HFF-Myc (cell line): ENCODE results near the gene ABCB1.
A peak's percentile ranks its signal among the peaks of the same experiment; 100 is the strongest.

ENCODE experiments used
- DNase-seq: peaks from one replicate; pipeline ENCODE4 v3.0.0-alpha.2; 2011; ENCODE audit warnings: low read depth; ENCODE audit errors: extremely low read depth
- H3K4me3 ChIP-seq: replicated peaks from 2 replicates; pipeline ENCODE4 v1.5.1; 2011; ENCODE audit warnings: low read depth, mild to moderate bottlenecking, control low read depth, low read length
- TF ChIP-seq, protein P1 (sequence below): IDR thresholded peaks from 2 replicates; pipeline ENCODE4 v1.5.1; 2012; ENCODE audit warnings: mild to moderate bottlenecking, low read depth, low read length, control low read depth; ENCODE audit errors: missing control alignments

Gene ABCB1

DNA sequence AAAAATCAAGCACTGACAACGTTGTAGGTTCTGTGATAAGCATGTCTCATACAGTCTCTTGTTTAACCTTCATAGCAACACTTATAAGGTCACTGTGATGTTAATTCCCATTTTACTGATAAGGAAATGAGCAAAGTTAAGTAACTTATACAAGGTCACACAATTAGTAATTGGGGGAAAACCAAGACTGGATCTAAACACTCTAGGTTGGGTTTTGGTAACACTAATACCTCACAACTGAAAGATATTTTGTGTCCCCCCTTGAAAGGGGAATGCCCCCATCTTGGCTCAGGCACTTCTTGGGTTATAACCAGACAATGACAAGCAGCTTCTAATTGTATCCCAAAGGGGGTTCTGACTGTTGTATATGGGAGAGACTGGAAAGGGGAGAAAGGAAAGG, 89.2 kb downstream of the ABCB1 start:
- DNase-seq, result no peak
- no peak overlapping the region for H3K4me3 ChIP-seq
- TF ChIP-seq, protein P1, sequence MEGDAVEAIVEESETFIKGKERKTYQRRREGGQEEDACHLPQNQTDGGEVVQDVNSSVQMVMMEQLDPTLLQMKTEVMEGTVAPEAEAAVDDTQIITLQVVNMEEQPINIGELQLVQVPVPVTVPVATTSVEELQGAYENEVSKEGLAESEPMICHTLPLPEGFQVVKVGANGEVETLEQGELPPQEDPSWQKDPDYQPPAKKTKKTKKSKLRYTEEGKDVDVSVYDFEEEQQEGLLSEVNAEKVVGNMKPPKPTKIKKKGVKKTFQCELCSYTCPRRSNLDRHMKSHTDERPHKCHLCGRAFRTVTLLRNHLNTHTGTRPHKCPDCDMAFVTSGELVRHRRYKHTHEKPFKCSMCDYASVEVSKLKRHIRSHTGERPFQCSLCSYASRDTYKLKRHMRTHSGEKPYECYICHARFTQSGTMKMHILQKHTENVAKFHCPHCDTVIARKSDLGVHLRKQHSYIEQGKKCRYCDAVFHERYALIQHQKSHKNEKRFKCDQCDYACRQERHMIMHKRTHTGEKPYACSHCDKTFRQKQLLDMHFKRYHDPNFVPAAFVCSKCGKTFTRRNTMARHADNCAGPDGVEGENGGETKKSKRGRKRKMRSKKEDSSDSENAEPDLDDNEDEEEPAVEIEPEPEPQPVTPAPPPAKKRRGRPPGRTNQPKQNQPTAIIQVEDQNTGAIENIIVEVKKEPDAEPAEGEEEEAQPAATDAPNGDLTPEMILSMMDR, result no peak

DNA sequence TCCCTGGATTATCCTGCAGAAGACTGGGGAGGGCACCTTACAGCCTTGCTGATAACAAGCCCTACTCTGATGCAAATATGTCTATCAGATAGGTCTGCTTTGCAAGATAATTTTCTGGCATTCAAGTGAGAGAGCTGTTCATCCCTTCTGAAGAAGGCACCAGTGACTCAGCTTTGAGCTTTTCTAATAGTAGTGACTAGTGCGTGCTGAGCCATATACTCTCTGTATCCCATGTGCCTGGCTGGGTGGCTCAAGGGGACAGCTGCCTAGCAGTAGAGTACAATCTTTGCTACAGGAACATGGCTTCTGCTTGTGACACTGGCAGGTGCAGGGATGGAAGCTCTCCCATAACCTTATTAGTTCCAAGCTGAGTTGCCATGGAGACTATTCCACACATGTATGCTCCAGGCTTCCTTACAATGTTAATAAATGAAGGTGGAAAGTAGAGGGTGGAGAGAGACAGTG, 90.2 kb downstream of the ABCB1 start:
- DNase-seq, result no peak
- TF ChIP-seq, protein P1, result no peak

DNA sequence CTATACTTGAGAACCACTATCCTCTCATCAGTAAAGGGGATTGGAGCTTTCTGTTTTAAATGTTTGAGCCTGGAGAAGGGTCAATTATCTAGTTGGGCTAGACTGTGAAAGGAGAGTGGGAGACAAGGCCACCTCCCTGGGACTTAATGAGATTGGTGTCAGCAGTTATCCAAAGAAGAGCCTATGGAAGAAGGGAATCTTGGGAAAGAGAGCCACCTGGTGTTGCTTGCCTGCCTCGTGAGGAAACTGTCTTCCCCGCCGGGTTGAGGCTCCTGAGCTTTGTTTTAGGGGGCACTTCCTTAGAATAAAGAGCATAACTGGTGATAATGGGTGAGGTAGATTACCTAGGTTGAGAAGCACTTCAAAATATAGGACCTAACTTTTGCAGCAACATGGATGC, 93.2 kb downstream of the ABCB1 start:
- TF ChIP-seq, protein P1, result peak; percentile 6
- no peak for DNase-seq

More for the DNA sequence above, 90.2 kb downstream of the ABCB1 start:
- H3K4me3 ChIP-seq, result no peak overlapping the region

DNA sequence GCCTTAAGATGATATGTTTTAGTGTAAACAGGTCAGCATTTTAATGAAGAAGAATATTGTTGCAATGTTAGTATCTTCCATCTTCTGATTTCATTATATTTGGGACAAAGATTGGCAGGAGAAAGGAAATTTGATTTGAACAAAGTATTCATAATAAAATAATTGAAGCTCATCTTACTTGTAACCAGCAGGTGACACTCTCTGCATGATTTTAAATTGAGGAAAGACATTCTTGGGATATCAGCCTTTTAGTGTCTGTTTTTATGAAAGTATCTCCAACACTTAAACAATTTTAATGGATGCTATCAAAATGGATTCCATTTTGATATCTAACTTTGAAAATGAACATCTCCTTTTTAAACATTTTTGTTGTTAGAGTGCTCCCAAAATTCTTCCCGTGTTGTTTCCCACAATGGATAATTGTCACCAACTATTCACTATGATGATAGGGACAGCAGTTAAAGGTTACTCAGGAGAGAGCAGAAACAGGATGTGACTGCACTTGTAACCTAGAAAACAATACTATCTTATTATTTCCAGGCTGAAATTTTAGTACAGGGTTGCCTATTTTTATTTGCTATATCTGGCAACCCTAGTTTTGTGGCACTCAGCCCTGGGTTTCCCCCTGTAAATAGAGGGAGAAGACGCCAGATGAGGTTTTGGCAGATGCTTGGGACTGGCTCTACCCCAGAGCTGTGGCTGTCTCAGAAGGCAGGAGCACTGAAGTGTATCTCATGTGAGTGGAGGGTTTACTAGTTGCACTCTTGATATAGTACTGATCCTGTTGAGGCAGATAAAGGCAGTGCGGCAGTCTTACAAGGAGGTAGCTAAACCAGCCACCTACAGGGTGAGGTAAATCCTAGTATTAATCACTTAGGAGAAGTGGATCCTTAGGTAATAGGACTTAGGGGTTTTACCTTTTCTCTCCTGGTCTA, 94.2 kb downstream of the ABCB1 start:
- DNase-seq, result no peak
- no peak overlapping the region for H3K4me3 ChIP-seq
- TF ChIP-seq, protein P1, result no peak

More for the DNA sequence above, 93.2 kb downstream of the ABCB1 start:
- H3K4me3 ChIP-seq, result no peak overlapping the region

DNA sequence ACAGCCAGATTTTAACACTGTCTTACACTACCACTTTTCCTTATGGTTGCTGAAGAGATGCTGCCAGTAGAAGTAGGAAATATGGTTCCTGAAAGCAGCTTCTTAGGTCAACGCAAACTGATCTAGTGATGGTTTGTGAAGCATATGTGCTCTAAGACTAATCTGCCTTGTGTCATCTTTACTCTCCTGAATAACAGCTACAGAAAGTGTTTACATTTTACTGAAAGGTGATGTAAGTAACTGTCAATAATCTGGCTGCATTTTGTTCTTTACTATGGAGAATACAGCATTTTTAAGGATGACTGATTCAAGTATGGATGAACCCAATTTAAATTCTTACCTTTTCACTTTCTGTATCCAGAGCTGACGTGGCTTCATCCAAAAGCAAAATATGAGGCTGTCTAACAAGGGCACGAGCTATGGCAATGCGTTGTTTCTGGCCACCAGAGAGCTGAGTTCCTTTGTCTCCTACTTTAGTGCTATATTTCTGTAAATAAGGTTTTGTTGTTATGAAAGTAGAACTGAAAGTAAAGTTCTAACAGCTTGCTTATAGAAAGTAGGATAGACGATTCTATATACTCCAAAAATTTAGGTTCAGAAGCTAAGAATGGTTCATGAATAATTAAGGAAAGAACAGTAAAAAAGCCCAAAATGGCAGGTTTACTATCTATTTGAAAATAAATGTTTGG, 95.0 kb downstream of the ABCB1 start:
- DNase-seq, result no peak
- TF ChIP-seq, protein P1, result no peak
- H3K4me3 ChIP-seq, result no peak overlapping the region

DNA sequence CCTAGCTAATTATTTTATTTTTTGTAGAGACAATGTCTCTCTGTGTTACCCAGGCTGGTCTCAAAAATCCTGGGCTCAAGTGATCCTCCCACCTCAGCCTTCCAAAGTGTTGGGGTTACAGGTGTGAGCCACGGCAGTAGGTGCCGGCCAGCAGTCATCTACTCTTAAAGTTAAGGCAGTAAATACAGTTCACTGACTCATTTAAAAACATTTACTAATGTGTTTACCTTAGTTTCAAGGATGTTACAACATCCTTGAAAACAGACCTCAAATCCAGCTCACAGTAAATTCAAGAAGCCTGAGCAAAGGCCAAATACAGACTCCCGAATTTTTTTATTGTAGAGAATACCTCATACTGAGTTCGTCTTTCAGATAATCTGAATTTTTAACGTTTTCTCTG, 95.6 kb downstream of the ABCB1 start:
- no peak for DNase-seq
- TF ChIP-seq, protein P1, result no peak

More for the DNA sequence above, 95.6 kb downstream of the ABCB1 start:
- H3K4me3 ChIP-seq, result no peak overlapping the region
